GM18502 (cell line): Measurements from ENCODE around the gene GABRA4.

Experiments used
- ATAC-seq: cut with Tn5 transposase; IDR thresholded peaks from one replicate; pipeline ENCODE4 v1.9.1; 2021; ENCODE audit warnings: mild to moderate bottlenecking; ENCODE audit not compliant: unreplicated experiment, poor library complexity

Gene GABRA4

DNA sequence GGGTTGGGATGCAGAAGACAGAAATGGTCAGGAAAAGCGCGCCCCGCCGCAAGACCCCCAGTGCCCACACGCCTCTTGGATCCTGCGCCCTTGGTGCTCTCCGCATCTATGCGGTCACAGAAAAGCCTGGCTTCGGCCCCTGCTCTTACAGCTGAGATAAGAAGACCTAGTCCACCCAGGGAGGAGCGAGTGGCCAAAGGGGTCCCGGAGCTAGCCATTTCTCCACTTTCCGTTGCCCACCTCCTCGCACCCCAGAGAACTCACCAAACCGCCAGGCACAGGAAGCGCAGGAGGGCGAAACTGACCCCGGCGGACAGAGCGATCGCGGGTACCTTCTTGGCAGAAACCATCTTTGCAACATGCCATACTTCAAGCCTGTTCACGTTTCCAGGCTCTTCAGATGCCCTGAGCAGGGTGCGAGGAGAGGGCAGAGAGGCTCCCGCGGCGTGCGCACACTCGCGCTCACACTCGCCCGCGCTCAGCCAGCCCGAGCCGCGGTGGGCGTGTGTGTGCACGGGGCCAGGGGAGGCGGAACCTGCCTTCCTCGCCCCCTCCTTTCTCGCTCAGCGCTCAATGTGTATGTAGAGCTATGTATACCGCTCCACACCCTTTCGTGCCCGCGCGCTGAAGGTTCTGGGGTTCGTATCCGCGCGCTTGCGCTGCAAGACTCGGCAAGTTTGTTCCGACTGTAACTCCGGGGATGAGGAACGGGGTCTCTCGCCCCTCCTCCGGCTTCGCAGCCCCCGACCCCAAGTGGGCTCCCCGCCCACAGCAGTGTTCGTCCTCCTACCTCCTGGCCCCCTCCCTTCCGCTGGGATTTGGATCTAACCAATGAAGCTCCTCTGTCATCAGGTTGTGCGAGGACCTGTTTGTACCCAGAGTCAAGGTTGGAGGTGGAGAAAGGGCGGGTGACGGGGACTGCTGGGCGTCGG, at the start of gene GABRA4:
TSS of gene GABRA4 (minus strand) at position 507 of the 932 bp plus-strand sequence. CDS start at position 350, 157 bp downstream.
- ATAC-seq = no peak

DNA sequence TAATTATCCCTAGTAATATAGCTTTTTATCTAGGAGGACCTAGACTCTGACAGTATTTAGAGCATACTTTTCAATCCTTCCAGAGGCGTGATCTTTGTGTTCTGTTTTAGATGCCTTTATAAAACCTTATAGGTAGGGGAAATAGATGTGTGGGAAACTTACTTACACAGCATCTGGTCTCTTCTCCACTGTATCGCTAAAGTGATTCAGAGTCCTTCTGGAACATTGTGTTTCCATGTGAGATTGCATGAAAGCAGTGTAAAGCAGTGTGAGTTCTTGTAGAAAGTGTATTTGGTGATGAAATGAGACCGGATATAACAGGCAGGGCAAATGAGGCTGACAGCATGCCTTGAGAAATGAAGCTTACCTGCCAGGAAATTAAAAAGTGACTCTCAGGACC, 47.4 kb upstream of the GABRA4 start:
- ATAC-seq = no peak

DNA sequence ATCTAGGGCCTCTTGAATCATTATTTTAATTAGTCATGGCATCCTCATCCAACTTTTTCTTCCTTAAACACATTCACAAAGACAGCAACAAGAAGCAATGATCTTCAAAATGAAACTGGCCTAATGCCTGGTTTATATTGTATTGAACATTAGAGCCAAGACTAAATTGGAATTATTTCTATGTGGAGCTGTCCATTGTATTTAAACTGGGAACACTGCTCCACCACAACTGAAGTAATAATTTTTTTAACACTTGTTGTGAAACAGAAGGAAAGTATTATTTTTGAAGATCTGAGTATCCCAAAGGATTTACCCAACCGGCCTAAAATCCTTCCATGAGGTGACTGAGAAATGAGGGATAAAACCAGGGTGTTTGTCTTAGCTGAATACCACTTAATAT, 44.9 kb upstream of the GABRA4 start:
- ATAC-seq = no peak

DNA sequence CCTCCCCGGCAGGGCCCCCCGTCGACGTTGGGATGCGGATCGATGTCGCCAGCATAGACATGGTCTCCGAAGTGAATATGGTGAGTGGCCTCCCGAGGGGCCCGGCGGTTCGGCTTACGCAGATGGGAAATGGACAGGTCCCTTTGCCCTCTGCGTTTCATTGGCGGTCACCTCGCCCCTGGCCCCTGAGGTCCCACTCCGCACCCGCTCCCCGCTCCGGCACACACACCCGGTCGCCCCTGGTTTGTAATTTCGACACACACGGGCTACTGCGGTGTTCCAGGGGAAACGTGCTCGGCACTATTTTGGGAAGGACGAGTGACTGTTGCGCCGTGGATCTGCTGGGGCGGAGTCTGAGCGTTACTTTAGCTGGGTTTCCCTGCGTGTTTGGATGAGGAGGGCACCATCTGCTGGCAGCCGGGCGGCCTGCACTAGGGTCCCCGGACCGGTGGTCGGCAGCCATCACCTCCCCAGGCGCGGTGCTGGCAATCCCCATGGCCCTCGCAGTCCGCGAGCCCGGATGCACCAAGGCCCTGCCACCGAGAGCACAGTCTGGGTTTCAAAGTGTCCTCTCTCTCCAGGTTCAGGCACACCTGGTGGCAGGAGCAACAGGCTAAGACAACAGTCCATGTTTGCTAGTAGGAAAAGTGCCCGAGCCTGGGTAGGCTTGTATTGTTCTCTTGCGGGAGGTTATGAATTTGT, 39.2 kb upstream of the GABRA4 start:
- ATAC-seq = peak; percentile 92

DNA sequence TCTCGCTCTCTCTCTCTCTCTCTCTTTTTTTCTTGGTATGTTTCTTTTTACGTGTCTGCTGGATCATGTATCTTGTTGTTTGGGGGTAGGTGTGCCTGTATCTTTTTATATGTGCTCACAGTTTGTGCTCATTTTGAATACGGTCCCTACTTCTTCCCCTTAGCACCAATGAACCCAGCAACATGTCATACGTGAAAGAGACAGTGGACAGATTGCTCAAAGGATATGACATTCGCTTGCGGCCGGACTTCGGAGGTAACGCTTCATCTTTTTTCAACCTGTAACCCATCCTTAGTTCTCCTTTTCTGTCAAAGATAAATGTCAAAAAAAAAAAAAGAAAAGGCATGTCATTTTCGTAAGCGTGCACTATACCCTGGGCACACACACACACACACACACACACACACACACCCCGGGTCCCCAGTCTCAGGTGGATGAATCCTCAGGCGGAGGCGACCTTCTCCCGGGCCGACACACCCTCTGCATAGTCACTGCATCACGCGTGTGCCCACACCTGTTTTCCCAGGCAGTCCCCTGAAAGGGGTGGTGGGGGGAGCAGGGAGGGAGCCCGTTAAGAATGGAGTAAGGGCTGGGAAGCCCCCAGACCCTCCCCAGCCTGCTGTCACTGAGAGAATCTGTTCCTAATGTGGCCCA, 38.5 kb upstream of the GABRA4 start:
- no peak for ATAC-seq

DNA sequence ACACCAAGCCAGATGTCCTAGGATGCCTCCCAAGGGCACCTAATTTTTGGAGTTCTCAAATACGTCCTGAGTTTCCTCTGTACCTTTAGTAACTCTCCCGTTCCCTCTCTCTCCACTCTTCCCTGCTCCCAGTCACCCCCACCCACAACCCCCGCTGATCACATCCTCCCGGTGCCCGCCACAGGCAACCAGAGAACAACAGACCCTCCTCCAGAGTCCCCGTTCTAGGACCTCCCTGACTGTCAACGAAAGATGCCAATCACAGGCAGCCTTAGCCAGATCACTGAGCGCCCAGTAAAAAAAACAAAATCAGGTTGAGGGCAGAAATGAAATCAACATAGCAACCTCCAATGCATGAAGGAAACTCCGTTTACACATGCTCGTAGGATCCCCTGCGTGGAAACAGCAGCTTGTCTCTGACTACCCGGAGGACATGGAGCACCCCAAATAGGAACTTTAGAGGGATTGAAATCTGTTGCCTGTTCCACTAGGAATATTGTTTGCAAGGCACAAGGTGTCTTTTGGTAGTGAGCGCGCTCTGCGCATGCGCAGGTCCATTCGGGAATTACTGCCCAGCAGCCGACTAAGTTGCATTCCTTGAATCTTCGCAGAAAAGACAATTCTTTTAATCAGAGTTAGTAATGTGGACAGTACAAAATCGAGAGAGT, 37.8 kb upstream of the GABRA4 start, which contains the start of gene GABRB1:
TSS of gene GABRB1 (plus strand) at position 557 of the 668 bp plus-strand sequence.
- no peak for ATAC-seq

DNA sequence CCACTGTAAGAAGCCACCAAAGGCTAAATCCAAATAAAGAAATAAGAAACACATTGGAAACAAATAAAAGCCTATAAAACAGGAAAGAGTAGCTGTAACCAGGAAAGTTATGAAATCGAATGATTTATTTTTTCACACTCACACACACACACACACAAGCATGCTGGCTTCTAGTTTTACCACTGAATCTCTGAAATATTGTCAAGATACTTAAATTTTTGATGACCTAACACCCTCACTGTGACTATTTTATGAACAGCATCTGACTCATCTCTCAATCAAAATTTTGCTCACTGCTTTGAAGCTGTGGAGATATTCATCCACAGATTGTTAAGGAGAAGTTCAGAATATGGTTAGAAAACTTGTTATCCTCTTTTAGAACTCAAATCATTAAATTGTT, 24.1 kb upstream of the GABRA4 start:
- ATAC-seq = no peak

DNA sequence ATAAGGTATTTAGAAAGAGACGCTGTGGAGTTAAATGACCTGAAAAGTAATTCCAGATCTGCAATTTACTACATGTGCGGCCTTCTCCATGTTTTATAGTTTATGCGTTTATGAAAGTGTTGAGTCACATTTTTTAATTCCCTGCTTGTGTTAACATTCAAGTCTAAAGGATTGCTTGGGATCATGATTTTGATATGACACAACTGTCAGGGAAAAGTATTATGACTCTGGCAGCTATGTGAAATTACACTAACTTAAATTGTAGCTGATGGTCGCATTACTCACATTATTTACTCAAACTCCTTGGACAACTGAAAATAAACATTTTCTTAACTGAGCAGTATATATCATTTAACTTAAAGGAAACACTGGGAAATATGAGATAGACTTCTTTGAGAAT, 23.7 kb upstream of the GABRA4 start:
- no peak for ATAC-seq

DNA sequence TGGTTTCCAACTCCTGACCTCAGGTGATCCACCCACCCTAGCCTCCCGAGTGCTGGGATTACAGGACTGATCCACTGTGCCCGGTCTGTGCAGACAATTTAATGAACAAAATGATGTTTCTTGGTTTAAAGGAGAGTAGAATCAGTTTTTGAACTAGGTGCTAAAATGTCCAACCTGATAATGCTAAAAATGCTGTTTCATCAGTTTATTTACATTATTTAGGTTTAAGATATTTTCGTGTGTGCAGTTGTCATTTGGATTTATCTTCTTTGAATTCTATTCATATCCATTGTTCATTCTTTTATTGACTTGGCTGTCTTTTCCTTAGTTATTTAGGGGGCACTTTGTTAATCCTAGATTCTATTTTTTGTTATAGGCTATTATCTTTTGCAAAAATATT, 20.0 kb upstream of the GABRA4 start:
- ATAC-seq = no peak

DNA sequence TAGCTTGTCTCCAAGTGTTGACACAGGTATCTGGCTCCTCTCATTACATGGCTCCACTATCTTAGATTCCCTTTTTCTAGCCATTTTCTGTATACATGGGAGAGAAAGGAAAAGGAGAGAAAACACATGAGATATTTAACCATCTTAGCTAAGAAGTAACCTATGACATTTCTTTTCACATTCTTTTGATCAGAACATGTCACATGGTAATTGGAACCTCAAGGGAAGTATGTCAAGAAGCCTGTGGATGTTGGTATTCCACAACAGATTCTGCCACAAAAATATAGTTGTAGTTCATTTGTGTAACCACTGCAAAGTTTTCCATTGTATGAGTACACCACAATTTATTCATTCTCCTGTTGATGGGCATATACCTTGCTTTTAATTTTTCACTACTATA, 19.3 kb upstream of the GABRA4 start:
- no peak for ATAC-seq

DNA sequence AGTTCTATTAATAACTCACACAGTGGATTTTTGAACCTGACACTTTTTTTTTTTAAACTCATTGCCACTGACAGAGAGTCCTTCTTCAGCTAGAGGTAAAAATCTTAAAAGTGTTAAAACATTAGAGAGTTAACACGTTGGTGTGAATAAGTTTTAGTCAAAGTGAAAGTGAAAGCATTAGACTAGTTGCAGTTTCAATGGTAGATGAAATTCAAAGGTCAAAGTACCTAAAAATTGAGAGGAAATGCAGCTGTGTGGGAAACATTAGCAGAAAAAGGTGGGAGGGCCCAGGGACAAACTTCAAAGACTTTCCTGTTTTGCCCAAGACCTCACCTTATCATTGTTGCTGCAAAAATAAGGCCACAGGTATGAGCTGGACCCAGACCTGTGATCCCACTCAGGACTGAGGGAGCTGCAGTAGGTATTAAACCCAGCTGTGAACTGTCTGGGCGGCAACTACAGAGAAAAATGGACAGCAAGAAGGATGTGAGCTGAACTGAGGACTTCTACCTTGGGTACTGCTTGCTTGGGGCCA, 17.6 kb upstream of the GABRA4 start:
- peak; percentile 89 for ATAC-seq

DNA sequence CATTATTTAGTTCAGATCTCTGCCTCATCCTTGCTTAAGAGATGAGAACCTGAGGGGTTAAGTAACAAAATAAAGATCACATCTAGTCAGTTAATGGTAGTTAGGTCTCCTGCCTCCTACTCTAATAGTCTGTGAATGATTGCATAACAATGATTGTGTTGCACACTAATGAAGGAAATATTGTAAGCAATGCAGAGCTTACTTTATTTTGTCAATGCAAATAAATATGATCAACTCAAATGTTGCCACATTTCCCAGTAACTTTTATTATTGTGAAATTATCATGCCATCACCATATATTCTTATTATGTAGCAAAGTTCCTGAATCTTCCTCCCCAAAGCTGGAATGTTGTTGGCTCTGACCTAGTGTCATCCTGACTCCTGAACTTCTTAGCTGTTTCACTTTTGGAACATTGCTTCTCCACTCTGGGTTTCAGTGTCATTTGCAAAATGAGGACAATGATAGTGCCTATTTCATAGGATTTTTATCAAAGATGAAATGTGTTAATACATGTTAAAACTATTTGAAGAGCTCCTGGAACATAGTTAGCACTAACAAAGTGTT, 17.0 kb upstream of the GABRA4 start:
- ATAC-seq = peak; percentile 30

DNA sequence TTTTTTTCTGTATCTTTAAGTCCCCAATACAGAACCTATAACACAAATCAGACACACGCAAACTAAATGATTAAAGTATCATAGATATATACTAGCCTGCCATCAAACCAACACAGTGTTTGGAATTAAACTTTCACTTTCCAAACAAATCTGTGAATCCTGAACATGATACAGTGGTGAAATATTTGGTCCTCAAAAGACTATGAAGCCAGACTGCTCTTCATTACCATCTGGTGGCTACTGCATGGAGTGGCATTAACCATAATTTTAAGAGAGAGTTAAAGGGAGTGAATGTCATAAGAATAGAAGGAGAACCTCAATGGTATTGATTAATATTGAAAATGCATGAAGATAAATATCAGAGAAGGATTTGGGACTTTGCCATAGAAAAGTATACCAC, 9.2 kb upstream of the GABRA4 start:
- no peak for ATAC-seq

DNA sequence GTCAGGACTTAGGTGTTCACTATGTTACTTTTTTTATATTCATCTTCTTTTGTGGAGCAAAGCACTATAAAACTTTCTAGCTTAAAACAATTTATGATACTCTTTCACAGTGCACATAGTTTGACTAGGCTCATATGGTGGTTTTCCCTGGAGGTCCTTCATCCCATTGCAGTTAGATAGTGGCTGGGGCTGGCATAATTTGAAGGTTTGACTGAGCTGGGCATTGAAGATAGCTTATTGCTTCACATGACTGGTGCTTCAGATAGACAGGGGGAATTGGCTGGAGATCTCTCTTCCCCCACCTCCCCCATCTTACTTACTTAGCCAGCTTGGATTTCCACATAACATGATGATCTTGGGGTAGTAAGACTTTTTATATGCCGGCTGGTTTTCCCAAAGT, 7.0 kb upstream of the GABRA4 start:
- ATAC-seq = no peak

DNA sequence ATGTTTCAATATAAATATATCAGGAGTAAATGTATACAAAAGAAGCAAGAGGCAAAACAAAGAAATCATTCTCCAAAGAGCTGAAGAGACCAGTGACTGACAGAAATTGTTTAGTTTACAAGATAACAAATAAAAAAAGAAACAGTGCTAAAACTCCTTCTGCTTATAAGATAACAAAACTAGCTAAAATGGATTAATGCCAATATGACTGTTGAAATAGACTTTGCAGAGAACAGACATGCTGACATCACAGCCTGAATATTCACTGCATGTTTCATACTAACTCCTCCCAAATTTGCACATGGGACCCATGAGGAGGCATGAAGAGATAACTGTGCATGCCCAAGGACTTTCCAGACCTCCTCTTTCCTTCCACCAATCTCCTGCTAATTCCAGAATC, 6.2 kb upstream of the GABRA4 start:
- no peak for ATAC-seq

DNA sequence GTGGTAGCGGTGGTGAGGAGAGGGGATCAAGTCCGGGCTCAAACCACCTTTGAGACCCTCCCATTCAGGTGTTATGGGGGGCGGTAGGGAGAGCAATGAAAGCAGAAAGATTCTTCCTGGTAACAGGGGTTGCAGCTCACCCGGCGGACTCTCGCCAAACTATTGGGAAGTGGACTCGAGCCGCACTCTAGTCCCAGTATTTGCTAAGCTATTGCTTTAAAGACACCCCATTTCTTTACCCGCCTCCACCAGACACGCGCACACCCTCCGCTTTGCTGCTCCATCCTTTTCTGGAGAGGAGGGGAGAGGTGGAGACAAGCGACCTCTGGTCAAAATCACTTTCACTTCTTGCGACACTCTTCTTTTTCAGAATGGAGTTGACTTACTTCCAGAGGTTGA, 625 bp upstream of the GABRA4 start:
- no peak for ATAC-seq

DNA sequence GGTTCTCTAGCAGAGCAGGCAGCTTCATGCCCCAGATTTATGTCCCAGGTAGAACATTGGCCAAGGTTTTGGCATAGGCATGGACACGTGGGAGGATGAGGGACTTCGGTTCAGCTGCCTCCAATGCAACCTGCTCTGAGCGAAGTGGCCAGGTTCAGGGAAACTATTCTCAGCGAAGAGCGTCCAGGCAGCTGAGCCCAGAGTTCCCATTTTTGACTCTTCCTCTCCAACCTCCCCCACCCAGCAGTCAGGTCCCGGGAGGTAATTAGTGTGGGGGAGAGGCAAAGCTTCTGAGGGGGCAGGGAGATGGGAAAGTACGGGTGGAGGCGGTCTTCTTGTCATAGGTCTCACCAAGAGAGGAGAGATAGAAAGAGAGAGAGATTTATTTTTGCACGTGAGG, 1.0 kb downstream of the GABRA4 start:
- no peak for ATAC-seq

DNA sequence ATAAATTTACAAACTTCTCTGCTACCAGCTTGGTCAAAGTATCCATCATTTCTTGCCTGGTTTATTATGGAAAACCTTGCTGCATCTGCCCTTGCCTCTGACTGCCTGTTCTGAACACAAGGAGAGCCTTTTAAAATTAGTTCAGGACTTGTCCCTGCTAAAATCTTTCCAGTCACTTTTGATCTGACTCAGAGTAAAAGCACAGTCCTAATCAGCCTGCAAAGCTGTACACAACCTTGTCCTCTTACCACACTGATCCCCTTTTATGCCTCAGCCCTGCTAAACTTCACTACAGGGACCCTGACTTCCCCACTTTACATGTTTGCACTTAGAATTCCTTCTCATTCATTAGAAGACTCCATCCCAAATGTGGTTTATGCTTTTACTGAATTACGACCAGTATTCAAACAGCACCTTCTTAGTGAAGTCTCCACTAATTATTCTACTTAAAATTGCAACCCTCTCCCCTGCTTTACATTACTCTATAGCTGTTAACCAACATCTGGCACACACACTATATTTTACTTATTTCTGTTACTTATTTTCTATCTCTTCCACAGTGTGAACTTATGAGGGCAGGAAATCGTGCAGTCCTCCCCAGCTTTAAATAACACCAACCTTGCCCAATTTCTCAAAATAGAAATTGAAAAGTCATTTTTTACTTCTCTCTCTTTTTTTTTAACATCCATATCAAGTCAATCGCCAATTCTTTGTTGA, 6.3 kb downstream of the GABRA4 start:
- no peak for ATAC-seq

DNA sequence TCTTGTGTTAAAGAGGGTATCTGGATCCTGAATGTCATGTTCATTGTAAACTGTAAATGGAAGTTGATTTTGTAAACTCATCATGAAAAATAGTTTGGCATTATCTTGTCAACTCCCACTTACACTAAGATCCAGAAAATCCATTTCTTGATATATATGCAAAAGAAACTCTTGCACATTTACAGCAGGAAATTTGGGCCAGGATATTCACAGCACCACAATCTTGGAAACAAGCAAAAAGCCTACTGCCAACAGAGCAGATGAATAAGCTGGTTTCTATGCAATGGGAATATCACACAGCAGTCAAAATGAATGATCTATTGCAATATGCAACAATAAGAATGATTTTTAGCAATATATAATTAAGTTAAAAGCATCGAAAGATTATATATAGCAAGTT, 8.6 kb downstream of the GABRA4 start:
- no peak for ATAC-seq
